C4-2B (cell line): ENCODE results near the gene DGCR8.
"Not testable (repeated sequence)": the region's sequence is repeated elsewhere in the genome, so short reads cannot be mapped to it uniquely, and the experiment has no call there.

ENCODE experiments used
- H3K27ac ChIP-seq: fragments of 450-650 bp; 2 replicates; pipeline ENCODE4 v1.5.1; 2017
- ZFX ChIP-seq: fragments of 450-650 bp; IDR thresholded peaks from 2 replicates; pipeline ENCODE4 v1.6.1; 2017
- TF ChIP-seq, protein P1 (sequence below): fragments of 450-650 bp; conservative IDR thresholded peaks from 2 replicates; pipeline ENCODE4 v1.5.1; 2017; ENCODE audit warnings: mild to moderate bottlenecking

Gene DGCR8

GRCh38 chr22:20064140-20064480 is 15.9 kb upstream of the DGCR8 start:
- TF ChIP-seq, protein P1, sequence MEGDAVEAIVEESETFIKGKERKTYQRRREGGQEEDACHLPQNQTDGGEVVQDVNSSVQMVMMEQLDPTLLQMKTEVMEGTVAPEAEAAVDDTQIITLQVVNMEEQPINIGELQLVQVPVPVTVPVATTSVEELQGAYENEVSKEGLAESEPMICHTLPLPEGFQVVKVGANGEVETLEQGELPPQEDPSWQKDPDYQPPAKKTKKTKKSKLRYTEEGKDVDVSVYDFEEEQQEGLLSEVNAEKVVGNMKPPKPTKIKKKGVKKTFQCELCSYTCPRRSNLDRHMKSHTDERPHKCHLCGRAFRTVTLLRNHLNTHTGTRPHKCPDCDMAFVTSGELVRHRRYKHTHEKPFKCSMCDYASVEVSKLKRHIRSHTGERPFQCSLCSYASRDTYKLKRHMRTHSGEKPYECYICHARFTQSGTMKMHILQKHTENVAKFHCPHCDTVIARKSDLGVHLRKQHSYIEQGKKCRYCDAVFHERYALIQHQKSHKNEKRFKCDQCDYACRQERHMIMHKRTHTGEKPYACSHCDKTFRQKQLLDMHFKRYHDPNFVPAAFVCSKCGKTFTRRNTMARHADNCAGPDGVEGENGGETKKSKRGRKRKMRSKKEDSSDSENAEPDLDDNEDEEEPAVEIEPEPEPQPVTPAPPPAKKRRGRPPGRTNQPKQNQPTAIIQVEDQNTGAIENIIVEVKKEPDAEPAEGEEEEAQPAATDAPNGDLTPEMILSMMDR, result no peak
- TF ChIP-seq ZFX, result no peak
- no peak overlapping the region for H3K27ac ChIP-seq

- no peak overlapping the region for H3K27ac ChIP-seq
- no peak for TF ChIP-seq ZFX
- TF ChIP-seq, protein P1, result no peak
Measured at GRCh38 chr22:20064545-20065262, 15.3 kb upstream of the DGCR8 start.

DNA sequence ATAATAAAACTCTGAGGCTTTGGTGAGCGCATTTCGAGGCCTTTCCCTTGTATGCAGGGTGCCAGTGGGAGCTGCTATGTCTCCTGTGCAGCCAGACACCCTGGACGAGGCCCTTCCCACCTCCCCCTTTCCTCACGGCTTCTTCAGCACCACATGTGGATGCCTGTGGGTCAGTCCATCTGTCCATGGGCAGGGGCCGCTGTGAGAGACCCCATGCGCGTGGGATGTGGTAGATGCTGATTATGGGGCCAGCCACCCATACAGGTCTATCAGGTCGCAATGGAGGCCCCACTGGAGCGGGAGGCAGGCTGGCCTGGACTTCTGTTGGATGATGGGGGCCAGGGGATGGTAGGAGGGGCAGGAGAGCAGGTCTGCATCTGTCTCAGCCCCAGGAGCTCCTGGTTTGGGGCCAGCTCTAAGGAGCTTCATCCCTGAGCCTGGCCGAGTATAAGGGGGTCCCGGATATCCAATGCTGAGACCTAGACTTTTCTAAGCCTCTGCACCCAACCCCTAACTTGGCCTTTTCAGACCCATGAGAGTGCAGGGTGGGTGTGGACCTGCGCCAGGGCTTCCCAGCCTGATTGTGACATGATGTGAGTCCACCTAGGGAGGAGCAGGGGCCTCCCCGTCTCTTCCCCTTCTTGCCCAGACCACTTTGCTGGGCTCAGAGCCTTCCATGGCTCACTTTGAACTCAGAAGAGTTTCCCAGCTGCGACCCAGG is 14.0 kb upstream of the DGCR8 start:
- TF ChIP-seq, protein P1, result no peak
- no peak for TF ChIP-seq ZFX
- H3K27ac ChIP-seq, result no peak overlapping the region

DNA sequence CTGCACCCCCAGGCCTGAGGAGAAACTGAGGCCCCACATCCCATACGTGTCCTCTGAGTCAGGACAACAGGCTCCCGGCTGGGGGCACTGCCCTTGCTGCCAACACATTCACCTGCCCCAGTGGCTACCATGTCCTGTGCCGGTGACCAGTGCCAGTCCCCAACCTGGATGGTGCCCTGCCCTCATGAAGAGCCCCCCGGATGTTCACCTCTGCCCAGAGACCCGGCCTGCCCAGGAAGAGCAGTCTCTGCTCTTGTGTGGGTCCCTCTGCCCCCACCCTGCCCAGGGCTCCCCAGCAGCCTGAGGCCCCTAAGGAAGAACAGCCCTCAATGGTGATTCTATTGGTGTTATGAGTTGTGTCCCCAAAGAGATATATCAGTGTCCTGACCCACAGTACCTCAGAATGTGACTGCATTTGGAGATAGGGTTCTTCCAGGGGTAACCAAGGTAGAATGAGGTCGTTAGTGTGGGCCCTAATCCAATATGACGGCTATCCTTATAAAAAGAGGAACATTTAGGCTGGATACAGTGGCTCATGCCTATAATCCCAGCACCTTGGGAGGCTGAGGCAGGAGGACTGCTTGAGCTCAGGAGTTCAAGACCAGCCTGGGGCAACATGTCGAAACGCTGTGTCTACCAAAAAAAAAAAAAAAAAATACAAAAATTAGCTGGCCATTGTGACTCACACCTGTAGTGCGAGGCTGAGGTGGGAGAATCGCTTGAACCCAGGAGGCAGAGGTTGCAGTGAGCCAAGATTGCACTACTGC is 13.2 kb upstream of the DGCR8 start:
- no peak overlapping the region for H3K27ac ChIP-seq
- TF ChIP-seq, protein P1, result no peak
- TF ChIP-seq ZFX, result no peak

DNA sequence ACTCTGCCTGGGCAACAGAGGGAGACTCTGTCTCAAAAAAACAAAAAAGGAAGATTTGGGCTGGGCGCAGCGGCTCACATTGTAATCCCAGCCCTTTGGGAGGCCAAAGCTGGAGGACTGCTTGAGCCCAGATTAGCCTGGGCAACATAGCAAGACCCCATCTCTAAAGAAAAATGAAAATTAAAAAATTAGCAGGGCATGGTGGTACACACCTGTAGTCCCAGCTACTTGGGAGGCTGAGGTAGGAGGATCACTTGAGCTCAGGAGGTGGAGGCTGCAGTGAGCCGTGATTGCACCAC is 12.7 kb upstream of the DGCR8 start:
- not testable (repeated sequence) for H3K27ac ChIP-seq

GRCh38 chr22:20068640-20069039 is 11.4 kb upstream of the DGCR8 start:
- no peak overlapping the region for H3K27ac ChIP-seq
- TF ChIP-seq, protein P1, result no peak
- TF ChIP-seq ZFX, result no peak

GRCh38 chr22:20069331-20070042 is 10.6 kb upstream of the DGCR8 start:
- no peak overlapping the region for H3K27ac ChIP-seq
- TF ChIP-seq ZFX, result no peak
- TF ChIP-seq, protein P1, result no peak
